Mesodermal cell (in vitro differentiated cells): ENCODE results near the gene KIRREL2. TPM values are rescaled to one million over a fixed set of nuclear protein-coding genes. Genes with fewer than 3 reads are reported as not detected.

ENCODE experiments used
- H3K27ac ChIP-seq: 2 replicates; pipeline ENCODE4 v1.7.0; 2013; ENCODE audit warnings: mild to moderate bottlenecking, low read depth, low read length, moderate library complexity; ENCODE audit not compliant: severe bottlenecking
- H3K36me3 ChIP-seq: 2 replicates; pipeline ENCODE4 v1.7.1; 2013; ENCODE audit warnings: mild to moderate bottlenecking, low read length, moderate library complexity; ENCODE audit not compliant: control insufficient read depth, insufficient read depth
- H3K4me1 ChIP-seq: one replicate; pipeline ENCODE4 v1.7.1; 2013; ENCODE audit warnings: mild to moderate bottlenecking, low read length; ENCODE audit not compliant: insufficient read depth, control insufficient read depth, poor library complexity, severe bottlenecking
- H3K4me3 ChIP-seq: 2 replicates; pipeline ENCODE4 v1.7.0; 2013; ENCODE audit warnings: low read length, control low read depth, mild to moderate bottlenecking; ENCODE audit not compliant: insufficient read depth, poor library complexity, severe bottlenecking; ENCODE audit errors: extremely low read depth
- H3K9me3 ChIP-seq: 2 replicates; pipeline ENCODE4 v1.7.1; 2013; ENCODE audit warnings: mild to moderate bottlenecking, low read length, moderate library complexity; ENCODE audit not compliant: control insufficient read depth
- WGBS, 2 experiments: methylation state at CpG; one replicate each; pipeline ENCODE4 v1.1.5; 2013; ENCODE audit warnings: missing lambda C conversion rate in 2 of 2; ENCODE audit not compliant: insufficient coverage in 2 of 2; 5-methylcytosine and 5-hydroxymethylcytosine counted together
- polyA plus RNA-seq, 2 experiments: library from polyadenylated mRNA; stranded (reverse); fragments of 50-300 nt; gene quantifications; one replicate each; pipeline ENCODE4 v1.2.3, GENCODE V29; 2013

The KIRREL2 gene
- 2.3 TPM for polyA plus RNA-seq (2013, experiment 1 of 2)
- 1.4 TPM for polyA plus RNA-seq (2013, experiment 2 of 2)

- Histone ChIP-seq H3K27ac (no peak within 1 kb of the TSS), H3K4me1 (peaks cover 11% of the 10 kb centered on the region), H3K36me3 (no peaks in the 10 kb centered on the region), H3K4me3 (peak within 1 kb of the TSS; percentile 47), H3K9me3 (no peaks in the 10 kb centered on the region)
- 0 to 1% methylated on average over 34 to 40 of the region's 42 CpGs for WGBS, 2 experiments
Measured at GRCh38 chr19:35856546-35857149, at the start of gene KIRREL2. TSS of gene KIRREL2 (plus strand) at chr19:35856911. CDS start at chr19:35857120, 209 bp downstream.

- Histone ChIP-seq H3K4me3 (no peak overlapping the region), H3K36me3 (no peaks in the 10 kb centered on the region), H3K27ac (no peak overlapping the region), H3K9me3 (no peaks in the 10 kb centered on the region), H3K4me1 (no peaks in the 10 kb centered on the region)
- WGBS, 2 experiments, result 76 to 85% methylated on average over 5 of the region's 5 CpGs
Measured at GRCh38 chr19:35807633-35808032, 49.1 kb upstream of the KIRREL2 start.

DNA sequence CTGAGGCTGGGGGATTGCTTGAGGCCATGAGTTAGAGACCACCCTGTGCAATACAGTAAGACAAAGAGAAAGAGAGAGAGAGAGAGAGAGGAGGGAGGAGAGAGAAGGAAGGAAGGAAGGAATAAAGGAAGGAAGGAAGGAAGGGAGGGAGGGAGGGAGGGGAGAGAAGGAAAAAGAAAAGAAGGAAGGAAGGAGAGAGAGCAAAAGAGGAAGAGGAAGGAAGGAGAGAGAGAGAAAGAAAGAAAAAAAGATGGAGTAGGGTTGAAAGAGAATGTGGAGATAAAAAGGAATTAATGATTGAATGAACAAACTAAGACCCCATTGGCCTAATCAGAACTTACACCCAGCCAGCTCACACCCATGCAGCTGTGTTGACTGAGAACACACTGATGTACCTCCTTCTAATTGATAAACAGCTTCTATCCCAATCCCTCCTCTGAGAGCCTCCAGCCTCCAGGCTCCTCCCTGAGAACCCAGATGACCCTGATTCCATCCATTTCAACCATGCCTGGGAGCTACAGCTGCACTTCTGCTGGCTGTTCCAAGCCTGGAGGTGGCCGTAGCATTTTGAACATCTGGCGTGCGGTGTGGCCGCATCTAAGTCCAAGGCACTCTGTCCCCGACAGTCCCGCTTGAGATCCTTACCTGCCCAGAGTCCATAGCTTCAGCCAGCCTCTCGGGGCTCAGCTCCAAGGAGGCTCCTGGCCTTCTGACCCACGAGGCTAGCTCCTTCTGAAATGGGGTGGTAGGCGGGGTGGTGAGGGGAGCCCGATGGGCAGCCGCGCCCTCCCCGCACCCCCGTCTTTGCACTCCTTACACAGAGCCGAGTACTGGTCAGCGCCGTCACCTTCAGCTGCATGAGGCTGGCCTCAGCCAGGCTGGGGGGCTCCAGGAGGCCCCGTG lies 45.1 kb upstream of the KIRREL2 start:
- Histone ChIP-seq H3K36me3 (no peaks in the 10 kb centered on the region), H3K4me1 (no peaks in the 10 kb centered on the region), H3K9me3 (no peaks in the 10 kb centered on the region), H3K4me3 (no peak overlapping the region), H3K27ac (no peak overlapping the region)
- 81 to 84% methylated on average over 12 to 18 of the region's 18 CpGs for WGBS, 2 experiments

GRCh38 chr19:35812220-35813042 lies 44.3 kb upstream of the KIRREL2 start, which contains the start of gene PRODH2:
TSS of gene PRODH2 (minus strand) at chr19:35812845. CDS start at chr19:35812805, 40 bp downstream.
- WGBS, 2 experiments, result 87 to 88% methylated on average over 26 of the region's 26 CpGs
- H3K36me3 ChIP-seq, result no peaks in the 10 kb centered on the region

GRCh38 chr19:35813043-35813890 lies 43.4 kb upstream of the KIRREL2 start:
- no peaks in the 10 kb centered on the region for H3K36me3 ChIP-seq
- H3K27ac ChIP-seq, result no peak overlapping the region
- H3K4me3 ChIP-seq, result no peak overlapping the region
- no peaks in the 10 kb centered on the region for H3K4me1 ChIP-seq
- 91 to 96% methylated on average over 6 to 7 of the region's 11 CpGs for WGBS, 2 experiments
- H3K9me3 ChIP-seq, result no peaks in the 10 kb centered on the region

More at GRCh38 chr19:35812220-35813042, 44.3 kb upstream of the KIRREL2 start, which contains the start of gene PRODH2:
- Histone ChIP-seq H3K4me3 (no peak within 1 kb of the TSS), H3K9me3 (no peaks in the 10 kb centered on the region), H3K4me1 (no peaks in the 10 kb centered on the region), H3K27ac (no peak within 1 kb of the TSS)

- Histone ChIP-seq H3K27ac (no peak overlapping the region), H3K9me3 (no peaks in the 10 kb centered on the region)
- WGBS, 2 experiments, result 43 to 64% methylated on average over 3 of the region's 6 CpGs
Measured at GRCh38 chr19:35816262-35816661, 40.4 kb upstream of the KIRREL2 start.

GRCh38 chr19:35816846-35817245 lies 39.9 kb upstream of the KIRREL2 start:
- Histone ChIP-seq H3K36me3 (no peaks in the 10 kb centered on the region), H3K4me3 (no peak overlapping the region), H3K9me3 (no peaks in the 10 kb centered on the region), H3K4me1 (no peaks in the 10 kb centered on the region), H3K27ac (no peak overlapping the region)
- 87 to 93% methylated on average over 3 to 6 of the region's 9 CpGs for WGBS, 2 experiments

More at GRCh38 chr19:35816262-35816661, 40.4 kb upstream of the KIRREL2 start:
- no peaks in the 10 kb centered on the region for H3K4me1 ChIP-seq
- H3K4me3 ChIP-seq, result no peak overlapping the region
- no peaks in the 10 kb centered on the region for H3K36me3 ChIP-seq

- Histone ChIP-seq H3K4me1 (no peaks in the 10 kb centered on the region), H3K4me3 (no peak overlapping the region), H3K36me3 (no peaks in the 10 kb centered on the region), H3K27ac (no peak overlapping the region), H3K9me3 (no peaks in the 10 kb centered on the region)
- 79 to 87% methylated on average over 3 of the region's 3 CpGs for WGBS, 2 experiments
Measured at GRCh38 chr19:35818445-35818844, 38.3 kb upstream of the KIRREL2 start.

GRCh38 chr19:35822579-35822978 lies 34.1 kb upstream of the KIRREL2 start:
- Histone ChIP-seq H3K36me3 (no peaks in the 10 kb centered on the region), H3K4me3 (no peak overlapping the region), H3K27ac (no peak overlapping the region), H3K4me1 (no peaks in the 10 kb centered on the region), H3K9me3 (no peaks in the 10 kb centered on the region)
- 83 to 93% methylated on average over 2 to 3 of the region's 3 CpGs for WGBS, 2 experiments
